LNCaP clone FGC (cell line): ENCODE data around the gene LEP.

ENCODE experiments used
- DNase-seq: peaks from one replicate; pipeline ENCODE4 v3.0.0-alpha.2; 2011; ENCODE audit warnings: low read depth
- H3K4me3 ChIP-seq: 2 replicates; pipeline ENCODE4 v1.5.1; 2011; ENCODE audit warnings: mild to moderate bottlenecking, low read depth, low read length, control low read depth
- CTCF ChIP-seq: IDR thresholded peaks from 2 replicates; pipeline ENCODE4 v1.5.1; 2012; ENCODE audit warnings: mild to moderate bottlenecking; ENCODE audit not compliant: control insufficient read depth, insufficient read depth; ENCODE audit errors: extremely low read depth

The LEP gene

GRCh38 chr7:128205068-128205467 is 36.0 kb upstream of the LEP start:
- DNase-seq: no peak
- H3K4me3 ChIP-seq: no peak overlapping the region
- TF ChIP-seq CTCF: no peak

GRCh38 chr7:128206017-128206746 is 34.9 kb upstream of the LEP start:
- TF ChIP-seq CTCF: no peak
- H3K4me3 ChIP-seq: no peak overlapping the region
- no peak for DNase-seq

GRCh38 chr7:128206747-128207500 is 34.2 kb upstream of the LEP start:
- H3K4me3 ChIP-seq: no peak overlapping the region
- no peak for TF ChIP-seq CTCF
- DNase-seq: no peak

GRCh38 chr7:128207609-128208008 is 33.5 kb upstream of the LEP start:
- H3K4me3 ChIP-seq: no peak overlapping the region
- no peak for TF ChIP-seq CTCF
- DNase-seq: no peak

GRCh38 chr7:128209229-128210035 is 31.6 kb upstream of the LEP start:
- peak; percentile 100 for TF ChIP-seq CTCF
- peak; percentile 52 for DNase-seq
- H3K4me3 ChIP-seq: no peak overlapping the region

GRCh38 chr7:128210036-128210347 is 31.1 kb upstream of the LEP start:
- H3K4me3 ChIP-seq: no peak overlapping the region
- TF ChIP-seq CTCF: no peak
- no peak for DNase-seq
